RCC 7860 (cell line): ENCODE measurements around the gene GPR157.

Experiments used
- DNase-seq: peaks from one replicate; pipeline ENCODE4 v3.0.0-alpha.2; 2015; ENCODE audit warnings: low spot score
- FAIRE-seq: peaks from 2 replicates; lab custom pipeline; 2012; peaks lifted over from hg19 to GRCh38; lab: Jason Lieb, UNC

GPR157 gene

DNA sequence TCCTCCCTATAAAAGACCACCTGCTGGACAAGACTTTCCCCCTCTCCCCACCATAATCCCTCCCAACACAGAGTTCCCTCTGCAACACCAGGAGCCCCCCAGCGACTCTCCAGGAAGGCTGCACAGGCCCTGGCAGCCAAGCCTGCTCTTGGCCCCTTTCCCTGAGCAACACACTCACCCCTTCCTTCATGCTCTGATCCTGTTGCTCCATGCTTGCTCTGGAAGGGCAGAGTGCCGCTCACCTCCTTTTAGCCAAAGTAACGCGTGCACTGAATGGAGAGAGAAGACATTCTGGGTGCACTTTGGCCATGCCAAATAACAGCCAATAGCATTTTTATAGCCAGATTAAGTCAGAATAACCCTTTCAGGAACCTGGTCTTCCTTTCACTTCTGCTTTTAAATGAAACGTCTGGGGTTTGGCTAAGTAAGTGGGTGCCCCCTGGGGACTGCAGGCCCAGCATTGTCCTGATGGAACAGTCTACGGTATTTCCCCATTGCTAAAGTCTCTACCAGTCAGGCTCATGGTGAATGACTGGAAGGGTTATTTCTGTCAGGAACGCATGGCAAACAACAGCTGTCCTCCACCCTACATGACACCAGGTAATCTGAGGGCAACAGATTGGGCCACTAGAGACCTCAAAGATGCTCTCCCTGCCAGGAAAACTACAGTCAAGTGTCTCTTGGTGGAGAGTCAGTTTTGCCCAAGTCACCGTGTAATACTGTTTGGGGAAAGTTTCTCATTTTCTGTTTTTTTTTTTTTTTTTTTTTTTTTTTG, 59.4 kb downstream of the GPR157 start, which contains the start of gene SLC2A5:
Gene SLC2A5 (minus strand): TSS at position 310 of the 775 bp plus-strand sequence. CDS start 99 bp downstream, at position 211.
- no peak for FAIRE-seq
- DNase-seq, result no peak

- FAIRE-seq, result no peak
- DNase-seq, result no peak
These were observed 59.9 kb downstream of the GPR157 start for GRCh38 chr1:9068981-9069325.

DNA sequence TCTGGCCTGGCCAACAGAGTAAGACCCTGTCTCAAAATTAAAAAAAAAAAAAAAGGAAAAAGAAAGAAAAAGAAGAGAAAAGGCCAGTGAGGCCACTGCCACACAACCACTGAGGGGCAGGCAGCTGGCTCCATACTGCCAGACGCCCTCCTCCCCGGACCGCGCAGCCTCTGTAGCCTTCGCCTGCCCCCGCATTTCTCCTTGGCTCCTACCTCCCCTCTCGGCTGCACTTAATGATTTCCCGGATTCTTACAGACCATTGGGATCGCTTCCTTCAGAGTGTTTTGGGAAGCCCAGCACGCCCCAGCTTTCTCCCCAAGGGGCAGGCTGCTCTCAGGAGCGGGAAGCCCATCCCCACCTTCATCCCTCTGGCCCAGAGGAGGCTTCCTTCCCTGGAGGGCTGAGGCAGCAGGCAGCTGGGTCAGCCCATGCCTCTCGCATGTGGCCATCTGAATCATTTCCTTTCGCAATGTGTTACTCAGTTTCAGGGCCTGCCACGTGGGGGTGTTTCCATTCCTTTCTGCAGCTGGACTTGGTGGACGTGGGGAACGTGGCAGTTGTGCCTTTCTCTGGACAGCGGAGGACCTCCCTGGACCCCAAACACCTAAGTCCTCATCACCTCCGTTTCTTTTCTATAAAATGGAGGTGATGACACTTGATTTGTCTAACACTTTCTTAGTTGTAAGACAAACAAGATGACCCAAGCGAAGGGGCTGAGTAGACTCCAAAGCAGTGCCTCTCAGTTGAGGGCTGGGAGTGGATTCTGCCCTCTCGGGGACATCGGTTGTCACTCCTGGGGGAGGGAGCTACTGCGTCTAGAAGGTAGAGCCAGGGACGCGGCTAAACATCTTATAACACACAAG, 61.7 kb downstream of the GPR157 start:
- FAIRE-seq, result no peak
- DNase-seq, result no peak

DNA sequence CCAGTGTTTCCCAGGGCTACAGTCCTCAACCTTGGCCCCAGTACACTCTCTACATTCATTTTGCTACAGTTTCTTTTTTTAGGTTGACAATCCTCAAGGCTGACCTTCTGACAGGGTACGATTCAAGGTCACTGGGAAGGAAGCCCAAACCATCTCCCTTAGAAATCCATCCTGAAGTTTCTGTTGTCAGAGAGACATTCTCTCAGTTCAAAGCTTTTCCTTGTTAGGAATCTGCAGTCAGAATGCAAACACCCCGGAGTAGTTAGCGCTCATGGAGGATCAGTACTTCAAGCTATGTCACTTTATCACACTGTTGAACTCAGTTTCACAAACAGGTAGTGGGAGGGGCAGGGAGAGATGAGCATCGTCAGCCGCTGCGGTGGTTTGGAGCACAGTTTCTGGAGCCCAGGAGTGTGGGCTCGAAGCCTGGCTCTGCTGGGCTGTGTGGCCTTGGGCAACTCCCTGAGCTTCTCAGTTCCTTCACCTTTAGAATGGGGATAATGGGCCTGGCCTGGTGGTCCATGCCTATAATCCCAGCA, 63.6 kb downstream of the GPR157 start:
- no peak for FAIRE-seq
- no peak for DNase-seq

DNA sequence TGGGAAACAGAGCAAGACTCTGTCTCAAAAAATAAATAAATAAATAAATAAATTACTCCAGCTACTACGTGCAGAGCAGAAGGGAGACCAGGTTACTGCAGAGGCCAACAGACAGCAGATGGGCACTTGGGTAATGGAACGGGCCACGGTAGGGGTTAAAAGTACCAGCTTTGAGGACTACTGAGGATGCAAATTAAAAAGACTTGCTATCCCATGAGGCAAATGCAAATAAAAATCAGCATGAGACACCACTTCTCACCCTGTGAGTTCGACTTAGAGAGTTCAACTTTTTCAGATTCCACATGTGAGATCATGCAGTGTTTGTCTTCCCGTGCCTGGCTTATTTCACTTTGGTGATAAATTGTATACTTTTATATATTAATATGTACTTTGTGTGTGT, 66.1 kb downstream of the GPR157 start:
- FAIRE-seq, result no peak
- DNase-seq, result no peak

DNA sequence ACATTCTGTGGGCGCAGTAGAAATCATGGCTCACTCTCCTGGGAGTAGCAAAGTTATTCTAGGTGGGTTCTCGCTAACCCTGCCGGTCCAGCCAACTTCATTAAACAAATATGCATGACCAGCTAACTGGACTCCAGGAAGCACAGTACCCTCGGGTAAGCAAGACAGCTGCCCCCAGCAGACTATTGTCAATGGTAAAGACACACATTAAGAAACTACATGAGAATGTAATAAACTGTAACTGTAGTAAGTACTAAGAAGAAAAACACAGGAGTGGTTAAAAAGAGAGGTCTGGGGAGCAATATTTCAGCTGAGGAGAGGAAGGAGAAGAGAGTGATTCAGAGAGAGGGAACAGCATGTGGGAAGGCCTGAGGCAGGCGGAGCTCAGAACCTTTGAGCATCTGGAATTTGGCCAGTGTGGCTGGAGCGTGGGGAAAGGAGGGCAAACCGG, 66.9 kb downstream of the GPR157 start:
- FAIRE-seq (no peak), DNase-seq (no peak)

- FAIRE-seq (no peak), DNase-seq (no peak)
These were observed 67.5 kb downstream of the GPR157 start for GRCh38 chr1:9061252-9061960.

GRCh38 chr1:9059891-9060744, 68.8 kb downstream of the GPR157 start:
- DNase-seq, result no peak
- no peak for FAIRE-seq

GRCh38 chr1:9058465-9058864, 70.4 kb downstream of the GPR157 start:
- no peak for FAIRE-seq
- DNase-seq, result no peak

DNA sequence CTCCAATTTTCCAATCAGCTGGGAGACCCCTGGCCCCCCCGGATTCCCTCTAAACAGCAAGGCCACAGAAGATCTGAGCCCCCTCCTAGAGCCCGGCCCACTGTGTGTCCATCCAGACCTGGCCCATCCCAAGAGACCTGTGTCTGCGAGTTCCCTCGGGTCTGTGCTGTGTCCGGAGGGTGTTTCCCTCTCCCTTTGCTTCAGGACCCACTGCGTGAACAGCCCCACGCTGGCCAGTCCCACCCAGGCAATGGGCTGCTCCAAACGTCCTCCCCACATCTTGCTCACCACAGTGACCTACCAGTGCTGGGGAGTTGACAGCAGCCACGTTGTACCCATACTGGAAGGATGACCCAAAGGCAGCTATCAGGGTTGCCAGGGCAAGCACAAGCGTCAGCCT, 71.1 kb downstream of the GPR157 start:
- FAIRE-seq, result no peak
- no peak for DNase-seq

- no peak for FAIRE-seq
- DNase-seq, result no peak
These were observed 76.4 kb downstream of the GPR157 start for GRCh38 chr1:9052272-9053049.

DNA sequence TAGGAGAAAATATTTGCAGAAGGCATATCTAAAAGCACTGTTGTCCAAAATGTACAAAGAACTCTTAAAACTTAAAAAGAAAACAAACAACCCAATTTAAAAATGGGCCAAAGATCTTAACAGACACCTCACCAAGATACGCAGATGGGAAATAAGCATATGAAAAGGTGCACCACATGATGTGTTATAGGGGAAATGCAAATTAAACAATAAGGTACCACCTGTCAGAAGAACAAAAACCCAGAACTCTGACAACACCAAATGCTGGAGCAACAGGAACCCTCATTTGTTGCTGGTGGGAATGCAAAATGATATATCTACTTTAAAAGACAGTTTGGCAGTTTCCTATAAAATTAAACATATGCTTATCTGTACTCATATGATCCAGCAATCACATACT, 77.5 kb downstream of the GPR157 start:
- no peak for DNase-seq
- FAIRE-seq, result no peak

- DNase-seq (no peak), FAIRE-seq (no peak)
These were observed 78.1 kb downstream of the GPR157 start for GRCh38 chr1:9050803-9051202.
